ENCODE measurements around the gene CFAP46. TPM values are rescaled to one million over a fixed set of nuclear protein-coding genes. Genes with fewer than 3 reads are reported as not detected.

The CFAP46 gene
- total RNA-seq, 1 experiment from 2014 or later: 1.6 TPM

DNA sequence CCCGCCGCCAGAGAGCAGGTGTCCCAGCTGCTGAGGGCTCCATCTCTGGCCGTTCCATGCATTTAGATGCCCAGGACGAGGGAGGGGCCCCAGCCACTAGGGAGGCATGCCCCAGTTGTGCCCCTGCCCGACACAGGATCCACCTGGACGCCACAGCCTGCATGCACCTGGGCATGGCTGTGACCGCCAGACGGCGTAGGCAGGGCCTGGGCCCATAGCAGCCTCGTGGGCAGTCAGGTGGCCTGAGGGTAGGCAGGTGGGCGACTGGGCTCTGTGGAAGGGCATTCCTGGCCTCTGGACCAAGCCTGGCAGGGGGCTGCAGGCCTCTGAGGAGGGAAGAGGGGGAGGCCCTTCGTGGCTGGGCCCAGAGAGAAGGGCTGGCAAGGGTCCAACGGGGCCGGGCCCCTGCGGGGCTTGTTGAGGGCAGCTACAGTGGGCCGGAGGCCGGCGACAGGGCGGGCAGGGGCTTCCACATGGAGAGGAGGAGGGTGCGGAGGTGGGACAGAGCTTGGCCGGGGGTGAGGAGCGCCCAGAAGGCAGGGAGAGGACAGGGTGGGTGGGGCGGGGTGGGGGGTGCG, 80.4 kb downstream of the CFAP46 start:
- intact Hi-C loops (cut with micrococcal nuclease; ENCODE audit: unreplicated experiment): no loop called here
- H3K27ac ChIP-seq (ENCODE audit: low read length): no peak overlapping the region
- H3K4me1 ChIP-seq (ENCODE audit: control insufficient read depth, insufficient read depth, low read length): no peaks in the 10 kb centered on the region; the same call in 1 of the 2 replicates
- ChIA-PET CTCF (no interaction called here), POLR2A (no interaction called here)
- no peaks in the 10 kb centered on the region for H3K9me3 ChIP-seq (ENCODE audit: control insufficient read depth, insufficient read depth, low read depth, low read length)
- DNase-seq (ENCODE audit: low read depth, low spot score) (no peak), ATAC-seq (no peak)
- H3K4me3 ChIP-seq (ENCODE audit: low read depth in 2 of 2, low read length in 2 of 2): no peak overlapping the region
- BruUV-seq (replicated peaks): no TSS peak
- no peaks in the 10 kb centered on the region for H3K36me3 ChIP-seq (ENCODE audit: control insufficient read depth, insufficient read depth, low read length)
- in situ Hi-C loops (cut with HindIII; ENCODE audit: low pct_unique_long_range_greater_than_20kb, low sequenced_read_pairs): no loop called here
- H3K27me3 ChIP-seq (ENCODE audit: control insufficient read depth, insufficient read depth, low read length): no peaks in the 10 kb centered on the region
- no peak for TF ChIP-seq SIN3A (IDR thresholded peaks at IDR 0.05; ENCODE audit: borderline replicate concordance, insufficient read depth, low read depth, low read length)
- no peak for TF ChIP-seq TCF7L2 (IDR thresholded peaks at IDR 0.05; ENCODE audit: low read depth, low read length)
- TF ChIP-seq, protein P1, sequence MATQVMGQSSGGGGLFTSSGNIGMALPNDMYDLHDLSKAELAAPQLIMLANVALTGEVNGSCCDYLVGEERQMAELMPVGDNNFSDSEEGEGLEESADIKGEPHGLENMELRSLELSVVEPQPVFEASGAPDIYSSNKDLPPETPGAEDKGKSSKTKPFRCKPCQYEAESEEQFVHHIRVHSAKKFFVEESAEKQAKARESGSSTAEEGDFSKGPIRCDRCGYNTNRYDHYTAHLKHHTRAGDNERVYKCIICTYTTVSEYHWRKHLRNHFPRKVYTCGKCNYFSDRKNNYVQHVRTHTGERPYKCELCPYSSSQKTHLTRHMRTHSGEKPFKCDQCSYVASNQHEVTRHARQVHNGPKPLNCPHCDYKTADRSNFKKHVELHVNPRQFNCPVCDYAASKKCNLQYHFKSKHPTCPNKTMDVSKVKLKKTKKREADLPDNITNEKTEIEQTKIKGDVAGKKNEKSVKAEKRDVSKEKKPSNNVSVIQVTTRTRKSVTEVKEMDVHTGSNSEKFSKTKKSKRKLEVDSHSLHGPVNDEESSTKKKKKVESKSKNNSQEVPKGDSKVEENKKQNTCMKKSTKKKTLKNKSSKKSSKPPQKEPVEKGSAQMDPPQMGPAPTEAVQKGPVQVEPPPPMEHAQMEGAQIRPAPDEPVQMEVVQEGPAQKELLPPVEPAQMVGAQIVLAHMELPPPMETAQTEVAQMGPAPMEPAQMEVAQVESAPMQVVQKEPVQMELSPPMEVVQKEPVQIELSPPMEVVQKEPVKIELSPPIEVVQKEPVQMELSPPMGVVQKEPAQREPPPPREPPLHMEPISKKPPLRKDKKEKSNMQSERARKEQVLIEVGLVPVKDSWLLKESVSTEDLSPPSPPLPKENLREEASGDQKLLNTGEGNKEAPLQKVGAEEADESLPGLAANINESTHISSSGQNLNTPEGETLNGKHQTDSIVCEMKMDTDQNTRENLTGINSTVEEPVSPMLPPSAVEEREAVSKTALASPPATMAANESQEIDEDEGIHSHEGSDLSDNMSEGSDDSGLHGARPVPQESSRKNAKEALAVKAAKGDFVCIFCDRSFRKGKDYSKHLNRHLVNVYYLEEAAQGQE (IDR thresholded peaks at IDR 0.05; ENCODE audit: insufficient read depth in 1 of 2, low read depth in 2 of 2, low read length in 1 of 2): no peak
- TF ChIP-seq POLR2AphosphoS5 (IDR thresholded peaks at IDR 0.05; ENCODE audit: low read depth, low read length): no peak
- TF ChIP-seq, protein P2, sequence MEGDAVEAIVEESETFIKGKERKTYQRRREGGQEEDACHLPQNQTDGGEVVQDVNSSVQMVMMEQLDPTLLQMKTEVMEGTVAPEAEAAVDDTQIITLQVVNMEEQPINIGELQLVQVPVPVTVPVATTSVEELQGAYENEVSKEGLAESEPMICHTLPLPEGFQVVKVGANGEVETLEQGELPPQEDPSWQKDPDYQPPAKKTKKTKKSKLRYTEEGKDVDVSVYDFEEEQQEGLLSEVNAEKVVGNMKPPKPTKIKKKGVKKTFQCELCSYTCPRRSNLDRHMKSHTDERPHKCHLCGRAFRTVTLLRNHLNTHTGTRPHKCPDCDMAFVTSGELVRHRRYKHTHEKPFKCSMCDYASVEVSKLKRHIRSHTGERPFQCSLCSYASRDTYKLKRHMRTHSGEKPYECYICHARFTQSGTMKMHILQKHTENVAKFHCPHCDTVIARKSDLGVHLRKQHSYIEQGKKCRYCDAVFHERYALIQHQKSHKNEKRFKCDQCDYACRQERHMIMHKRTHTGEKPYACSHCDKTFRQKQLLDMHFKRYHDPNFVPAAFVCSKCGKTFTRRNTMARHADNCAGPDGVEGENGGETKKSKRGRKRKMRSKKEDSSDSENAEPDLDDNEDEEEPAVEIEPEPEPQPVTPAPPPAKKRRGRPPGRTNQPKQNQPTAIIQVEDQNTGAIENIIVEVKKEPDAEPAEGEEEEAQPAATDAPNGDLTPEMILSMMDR (IDR thresholded peaks at IDR 0.05): no peak

DNA sequence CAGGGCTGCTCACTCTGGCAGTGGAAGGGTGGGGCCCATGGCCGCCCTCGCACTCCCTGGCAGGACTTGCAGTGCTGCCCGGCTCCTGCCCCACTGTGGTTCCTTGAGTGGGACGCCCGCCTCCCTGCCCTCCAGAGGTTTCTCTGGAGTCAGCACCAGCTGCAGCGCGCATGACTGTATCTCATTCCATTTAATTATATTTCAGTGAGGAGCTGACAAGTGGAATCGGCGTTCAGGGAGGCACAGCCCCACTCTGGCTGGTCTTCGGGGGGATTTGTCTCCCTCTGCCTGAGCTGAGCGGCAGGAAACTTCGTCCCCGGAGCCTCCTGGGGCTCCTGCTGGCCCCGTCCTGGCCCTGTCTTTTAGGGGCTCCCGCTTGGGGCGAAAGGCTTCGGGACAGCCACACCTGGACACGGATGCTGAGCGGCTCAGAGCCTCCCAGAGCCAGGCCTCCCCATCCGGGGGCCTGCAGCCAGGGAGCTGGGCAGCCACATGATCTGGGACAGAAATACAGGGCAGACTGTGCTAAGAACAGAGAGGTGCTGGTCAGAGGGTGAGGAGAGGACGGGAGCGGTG, 81.2 kb downstream of the CFAP46 start:
- in situ Hi-C loops (cut with HindIII; ENCODE audit: low pct_unique_long_range_greater_than_20kb, low sequenced_read_pairs) (no loop called here), intact Hi-C loops (cut with micrococcal nuclease; ENCODE audit: unreplicated experiment) (no loop called here)
- no peaks in the 10 kb centered on the region for H3K36me3 ChIP-seq (ENCODE audit: control insufficient read depth, insufficient read depth, low read length)
- H3K4me3 ChIP-seq (ENCODE audit: low read depth in 2 of 2, low read length in 2 of 2): no peak overlapping the region
- TF ChIP-seq POLR2AphosphoS5 (IDR thresholded peaks at IDR 0.05; ENCODE audit: low read depth, low read length) (no peak), SIN3A (IDR thresholded peaks at IDR 0.05; ENCODE audit: borderline replicate concordance, insufficient read depth, low read depth, low read length) (no peak), TCF7L2 (IDR thresholded peaks at IDR 0.05; ENCODE audit: low read depth, low read length) (no peak)
- TF ChIP-seq, protein P2 (IDR thresholded peaks at IDR 0.05): no peak
- TF ChIP-seq, protein P1 (IDR thresholded peaks at IDR 0.05; ENCODE audit: insufficient read depth in 1 of 2, low read depth in 2 of 2, low read length in 1 of 2): no peak
- ATAC-seq (no peak), DNase-seq (ENCODE audit: low read depth, low spot score) (no peak)
- H3K27ac ChIP-seq (ENCODE audit: low read length): no peak overlapping the region
- ChIA-PET POLR2A (no interaction called here), CTCF (no interaction called here)
- H3K9me3 ChIP-seq (ENCODE audit: control insufficient read depth, insufficient read depth, low read depth, low read length): no peaks in the 10 kb centered on the region
- H3K27me3 ChIP-seq (ENCODE audit: control insufficient read depth, insufficient read depth, low read length): peaks cover under 1% of the 10 kb centered on the region; the same call in 1 of the 2 replicates
- no peaks in the 10 kb centered on the region; the same call in 1 of the 2 replicates for H3K4me1 ChIP-seq (ENCODE audit: control insufficient read depth, insufficient read depth, low read length)
- BruUV-seq (replicated peaks): no TSS peak

Data from Panc1 (cell line).